ENCODE measurements around the gene NUDT6.
"Not testable (repeated sequence)": the region's sequence is repeated elsewhere in the genome, so short reads cannot be mapped to it uniquely, and the experiment has no call there.

NUDT6 gene

GRCh38 chr4:122952028-122952427, 29.6 kb upstream of the NUDT6 start:
- Histone ChIP-seq H3K9ac (ENCODE audit: low read depth in 1 of 2, low read length in 2 of 2) (no peak overlapping the region), H3K27me3 (ENCODE audit: control insufficient read depth in 2 of 2, insufficient read depth in 2 of 2, low read length in 2 of 2) (no peaks in the 10 kb centered on the region), H3K27ac (ENCODE audit: low read depth in 2 of 2, low read length in 2 of 2) (no peak overlapping the region), H3K4me3 (ENCODE audit: low read length in 2 of 2) (no peak overlapping the region), H3K4me1 (ENCODE audit: control insufficient read depth in 2 of 2, insufficient read depth in 2 of 2, low read length in 2 of 2) (no peaks in the 10 kb centered on the region), H3K36me3 (ENCODE audit: control insufficient read depth in 2 of 2, insufficient read depth in 2 of 2, low read length in 2 of 2) (peaks cover 39 to 53% of the 10 kb centered on the region in 2 donors), H3K9me3 (ENCODE audit: control insufficient read depth in 2 of 2, low read length in 2 of 2) (no peaks in the 10 kb centered on the region)

- Histone ChIP-seq H3K27ac (ENCODE audit: low read depth in 2 of 2, low read length in 2 of 2) (no peak overlapping the region), H3K4me1 (ENCODE audit: control insufficient read depth in 2 of 2, insufficient read depth in 2 of 2, low read length in 2 of 2) (no peaks in the 10 kb centered on the region), H3K9ac (ENCODE audit: low read depth in 1 of 2, low read length in 2 of 2) (no peak overlapping the region), H3K27me3 (ENCODE audit: control insufficient read depth in 2 of 2, insufficient read depth in 2 of 2, low read length in 2 of 2) (no peaks in the 10 kb centered on the region), H3K36me3 (ENCODE audit: control insufficient read depth in 2 of 2, insufficient read depth in 2 of 2, low read length in 2 of 2) (peaks cover 35 to 49% of the 10 kb centered on the region in 2 donors), H3K4me3 (ENCODE audit: low read length in 2 of 2) (no peak overlapping the region), H3K9me3 (ENCODE audit: control insufficient read depth in 2 of 2, low read length in 2 of 2) (no peaks in the 10 kb centered on the region)
Measured at GRCh38 chr4:122948671-122949070, 26.3 kb upstream of the NUDT6 start.

GRCh38 chr4:122946142-122946541, 23.7 kb upstream of the NUDT6 start:
- Histone ChIP-seq H3K27me3 (ENCODE audit: control insufficient read depth in 2 of 2, insufficient read depth in 2 of 2, low read length in 2 of 2) (no peaks in the 10 kb centered on the region), H3K9ac (ENCODE audit: low read depth in 1 of 2, low read length in 2 of 2) (no peak overlapping the region), H3K4me1 (ENCODE audit: control insufficient read depth in 2 of 2, insufficient read depth in 2 of 2, low read length in 2 of 2) (no peaks in the 10 kb centered on the region), H3K4me3 (ENCODE audit: low read length in 2 of 2) (no peak overlapping the region), H3K36me3 (ENCODE audit: control insufficient read depth in 2 of 2, insufficient read depth in 2 of 2, low read length in 2 of 2) (peaks cover 26 to 28% of the 10 kb centered on the region in 2 donors), H3K9me3 (ENCODE audit: control insufficient read depth in 2 of 2, low read length in 2 of 2) (no peaks in the 10 kb centered on the region), H3K27ac (ENCODE audit: low read depth in 2 of 2, low read length in 2 of 2) (no peak overlapping the region)

- not testable (repeated sequence) for H3K4me3 ChIP-seq (ENCODE audit: low read length in 2 of 2); H3K9me3 ChIP-seq (ENCODE audit: control insufficient read depth in 2 of 2, low read length in 2 of 2); H3K27me3 ChIP-seq (ENCODE audit: control insufficient read depth in 2 of 2, insufficient read depth in 2 of 2, low read length in 2 of 2); H3K4me1 ChIP-seq (ENCODE audit: control insufficient read depth in 2 of 2, insufficient read depth in 2 of 2, low read length in 2 of 2); H3K9ac ChIP-seq (ENCODE audit: low read depth in 1 of 2, low read length in 2 of 2); H3K27ac ChIP-seq (ENCODE audit: low read depth in 2 of 2, low read length in 2 of 2)
- peaks cover 18 to 21% of the 10 kb centered on the region in 2 donors for H3K36me3 ChIP-seq (ENCODE audit: control insufficient read depth in 2 of 2, insufficient read depth in 2 of 2, low read length in 2 of 2)
Measured at GRCh38 chr4:122945136-122945535, 22.7 kb upstream of the NUDT6 start.

- no peaks in the 10 kb centered on the region for H3K4me1 ChIP-seq (ENCODE audit: control insufficient read depth in 2 of 2, insufficient read depth in 2 of 2, low read length in 2 of 2)
- H3K4me3 ChIP-seq (ENCODE audit: low read length in 2 of 2), result no peak overlapping the region
- no peak overlapping the region for H3K27ac ChIP-seq (ENCODE audit: low read depth in 2 of 2, low read length in 2 of 2)
- no peak overlapping the region for H3K9ac ChIP-seq (ENCODE audit: low read depth in 1 of 2, low read length in 2 of 2)
- peaks cover 11 to 30% of the 10 kb centered on the region in 2 donors for H3K36me3 ChIP-seq (ENCODE audit: control insufficient read depth in 2 of 2, insufficient read depth in 2 of 2, low read length in 2 of 2)
- H3K9me3 ChIP-seq (ENCODE audit: control insufficient read depth in 2 of 2, low read length in 2 of 2), result no peaks in the 10 kb centered on the region
- no peaks in the 10 kb centered on the region for H3K27me3 ChIP-seq (ENCODE audit: control insufficient read depth in 2 of 2, insufficient read depth in 2 of 2, low read length in 2 of 2)
Measured at GRCh38 chr4:122932763-122933162, 10.4 kb upstream of the NUDT6 start.

- H3K36me3 ChIP-seq (ENCODE audit: control insufficient read depth in 2 of 2, insufficient read depth in 2 of 2, low read length in 2 of 2), result peaks cover 11 to 21% of the 10 kb centered on the region in 2 donors
- no peaks in the 10 kb centered on the region for H3K27me3 ChIP-seq (ENCODE audit: control insufficient read depth in 2 of 2, insufficient read depth in 2 of 2, low read length in 2 of 2)
- no peak overlapping the region for H3K9ac ChIP-seq (ENCODE audit: low read depth in 1 of 2, low read length in 2 of 2)
- H3K4me3 ChIP-seq (ENCODE audit: low read length in 2 of 2), result no peak overlapping the region
- no peak overlapping the region for H3K27ac ChIP-seq (ENCODE audit: low read depth in 2 of 2, low read length in 2 of 2)
- no peaks in the 10 kb centered on the region for H3K9me3 ChIP-seq (ENCODE audit: control insufficient read depth in 2 of 2, low read length in 2 of 2)
- H3K4me1 ChIP-seq (ENCODE audit: control insufficient read depth in 2 of 2, insufficient read depth in 2 of 2, low read length in 2 of 2), result no peaks in the 10 kb centered on the region
Measured at GRCh38 chr4:122930862-122931261, 8.5 kb upstream of the NUDT6 start.

GRCh38 chr4:122928930-122929329, 6.5 kb upstream of the NUDT6 start:
- Histone ChIP-seq H3K27me3 (ENCODE audit: control insufficient read depth in 2 of 2, insufficient read depth in 2 of 2, low read length in 2 of 2) (no peaks in the 10 kb centered on the region), H3K36me3 (ENCODE audit: control insufficient read depth in 2 of 2, insufficient read depth in 2 of 2, low read length in 2 of 2) (peaks cover 5 to 8% of the 10 kb centered on the region in 2 donors), H3K4me3 (ENCODE audit: low read length in 2 of 2) (no peak overlapping the region), H3K27ac (ENCODE audit: low read depth in 2 of 2, low read length in 2 of 2) (no peak overlapping the region), H3K4me1 (ENCODE audit: control insufficient read depth in 2 of 2, insufficient read depth in 2 of 2, low read length in 2 of 2) (no peaks in the 10 kb centered on the region), H3K9me3 (ENCODE audit: control insufficient read depth in 2 of 2, low read length in 2 of 2) (no peaks in the 10 kb centered on the region), H3K9ac (ENCODE audit: low read depth in 1 of 2, low read length in 2 of 2) (no peak overlapping the region)

GRCh38 chr4:122922877-122923511, 597 bp upstream of the NUDT6 start:
- H3K4me3 ChIP-seq (ENCODE audit: low read length in 2 of 2), result peak overlapping the region; percentile 95 to 97
- H3K4me1 ChIP-seq (ENCODE audit: control insufficient read depth in 2 of 2, insufficient read depth in 2 of 2, low read length in 2 of 2), result peaks cover 0 to 4% of the 10 kb centered on the region in 2 donors
- H3K36me3 ChIP-seq (ENCODE audit: control insufficient read depth in 2 of 2, insufficient read depth in 2 of 2, low read length in 2 of 2), result no peaks in the 10 kb centered on the region
- H3K27ac ChIP-seq (ENCODE audit: low read depth in 2 of 2, low read length in 2 of 2), result peak overlapping the region; percentile 61 to 72
- peak overlapping the region; percentile 66 to 74 for H3K9ac ChIP-seq (ENCODE audit: low read depth in 1 of 2, low read length in 2 of 2)
- H3K27me3 ChIP-seq (ENCODE audit: control insufficient read depth in 2 of 2, insufficient read depth in 2 of 2, low read length in 2 of 2), result no peaks in the 10 kb centered on the region
- H3K9me3 ChIP-seq (ENCODE audit: control insufficient read depth in 2 of 2, low read length in 2 of 2), result no peaks in the 10 kb centered on the region

- Histone ChIP-seq H3K4me1 (ENCODE audit: control insufficient read depth in 2 of 2, insufficient read depth in 2 of 2, low read length in 2 of 2) (peaks cover 0 to 4% of the 10 kb centered on the region in 2 donors), H3K36me3 (ENCODE audit: control insufficient read depth in 2 of 2, insufficient read depth in 2 of 2, low read length in 2 of 2) (no peaks in the 10 kb centered on the region), H3K9ac (ENCODE audit: low read depth in 1 of 2, low read length in 2 of 2) (no peak overlapping the region), H3K4me3 (ENCODE audit: low read length in 2 of 2) (peak overlapping the region; percentile 95 to 97), H3K27me3 (ENCODE audit: control insufficient read depth in 2 of 2, insufficient read depth in 2 of 2, low read length in 2 of 2) (no peaks in the 10 kb centered on the region), H3K27ac (ENCODE audit: low read depth in 2 of 2, low read length in 2 of 2) (no peak overlapping the region), H3K9me3 (ENCODE audit: control insufficient read depth in 2 of 2, low read length in 2 of 2) (no peaks in the 10 kb centered on the region)
Measured at GRCh38 chr4:122921300-122921699, 1.1 kb downstream of the NUDT6 start.

GRCh38 chr4:122920473-122920872, 1.9 kb downstream of the NUDT6 start:
- H3K9me3 ChIP-seq (ENCODE audit: control insufficient read depth in 2 of 2, low read length in 2 of 2), result no peaks in the 10 kb centered on the region
- H3K9ac ChIP-seq (ENCODE audit: low read depth in 1 of 2, low read length in 2 of 2), result no peak overlapping the region
- no peak overlapping the region for H3K27ac ChIP-seq (ENCODE audit: low read depth in 2 of 2, low read length in 2 of 2)
- H3K27me3 ChIP-seq (ENCODE audit: control insufficient read depth in 2 of 2, insufficient read depth in 2 of 2, low read length in 2 of 2), result no peaks in the 10 kb centered on the region
- peaks cover 0 to 4% of the 10 kb centered on the region in 2 donors for H3K4me1 ChIP-seq (ENCODE audit: control insufficient read depth in 2 of 2, insufficient read depth in 2 of 2, low read length in 2 of 2)
- no peak overlapping the region for H3K4me3 ChIP-seq (ENCODE audit: low read length in 2 of 2)
- H3K36me3 ChIP-seq (ENCODE audit: control insufficient read depth in 2 of 2, insufficient read depth in 2 of 2, low read length in 2 of 2), result no peaks in the 10 kb centered on the region
